ENCODE measurements around the gene CST9L.
"Not testable (repeated sequence)": the region's sequence is repeated elsewhere in the genome, so short reads cannot be mapped to it uniquely, and the experiment has no call there.

The CST9L gene

GRCh38 chr20:23585808-23586734 lies 17.8 kb upstream of the CST9L start:
- no peak for DNase-seq

DNA sequence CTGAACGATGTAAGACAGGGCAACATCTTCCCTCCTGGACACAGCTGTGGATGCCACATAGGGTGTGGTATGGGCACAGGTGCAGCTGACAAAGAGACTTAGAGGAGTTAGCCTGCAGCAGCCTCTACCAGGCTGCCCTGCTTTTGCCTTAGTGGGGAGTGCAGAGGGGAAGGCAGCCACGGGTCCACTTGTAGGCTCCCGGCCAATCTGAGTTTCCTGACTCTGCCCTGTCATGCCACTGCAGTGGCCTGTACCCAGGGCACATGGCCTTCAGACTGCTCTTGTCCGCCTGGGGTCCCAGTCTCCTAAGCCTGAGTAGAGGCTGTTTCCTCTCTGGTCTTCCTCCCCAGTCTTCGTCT lies 17.1 kb upstream of the CST9L start:
- DNase-seq: no peak

- DNase-seq: no peak
Measured at GRCh38 chr20:23584434-23585199, 16.3 kb upstream of the CST9L start.

- DNase-seq: no peak
Measured at GRCh38 chr20:23583526-23583925, 15.2 kb upstream of the CST9L start.

DNA sequence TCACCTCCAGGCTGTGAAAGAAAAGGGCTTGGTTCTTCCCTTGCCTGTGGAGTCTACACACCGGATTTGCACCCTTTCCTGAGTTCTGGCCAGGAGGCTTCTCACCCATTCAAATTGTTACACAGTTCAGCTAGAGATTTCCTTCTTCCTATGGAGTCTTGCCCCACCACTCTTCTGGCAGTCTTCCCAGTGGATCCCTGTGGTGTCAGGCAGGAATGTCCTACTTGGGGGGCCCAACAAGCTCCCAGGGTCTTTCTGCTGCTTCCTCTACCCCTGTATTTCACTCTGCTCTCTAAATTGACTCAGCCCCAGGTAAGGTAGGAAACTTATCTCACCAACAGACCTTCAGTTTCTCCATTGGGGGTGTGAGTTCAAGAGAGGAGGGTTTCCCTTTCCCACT lies 14.0 kb upstream of the CST9L start:
- DNase-seq: no peak

- DNase-seq: not testable (repeated sequence)
Measured at GRCh38 chr20:23581833-23582232, 13.5 kb upstream of the CST9L start.

DNA sequence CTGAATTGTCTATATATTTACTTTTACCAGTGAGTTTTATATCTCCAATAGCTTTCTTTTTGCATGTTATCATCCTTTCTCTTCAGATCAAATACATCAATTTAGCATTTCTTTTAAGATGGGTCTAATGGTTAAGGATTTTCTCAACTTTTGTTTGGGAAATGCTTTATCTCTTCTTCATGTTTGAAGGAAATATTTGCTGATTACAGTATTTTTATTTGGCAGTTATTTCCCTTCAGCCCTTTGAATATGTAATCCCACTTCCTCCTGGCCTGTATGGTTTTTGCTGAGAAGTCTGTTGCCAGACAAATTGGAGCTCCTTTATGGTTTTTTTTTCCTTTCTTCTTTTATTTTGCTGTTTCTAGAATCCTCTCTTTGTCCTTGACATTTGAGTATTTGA lies 6.7 kb upstream of the CST9L start:
- no peak for DNase-seq

DNA sequence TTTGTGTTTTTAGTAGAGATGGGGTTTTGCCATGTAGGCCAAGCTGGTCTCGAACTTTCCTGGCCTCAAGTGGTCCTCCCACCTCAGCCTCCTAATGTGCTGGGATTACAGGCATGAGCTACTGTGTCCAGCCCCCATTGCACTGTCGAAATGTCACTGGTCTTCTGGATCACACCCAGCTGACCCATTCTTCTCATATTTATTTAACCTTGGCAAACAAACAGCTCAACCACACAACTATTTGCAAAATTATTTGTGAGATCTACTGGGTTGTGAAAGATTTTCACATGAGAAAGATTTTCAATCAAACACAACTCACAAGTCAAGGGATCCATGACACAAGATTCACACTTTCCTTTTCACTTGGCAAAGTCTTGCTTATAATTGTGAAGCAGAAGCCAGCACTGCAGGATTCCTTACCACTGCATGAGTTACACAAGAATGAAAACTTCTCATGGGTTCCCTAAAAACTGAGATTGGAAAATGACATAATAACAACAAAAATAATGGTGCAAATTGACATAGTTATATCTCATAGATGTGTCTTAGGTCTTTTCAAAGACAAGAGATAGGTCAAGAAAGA lies 2.0 kb upstream of the CST9L start:
- no peak for DNase-seq

DNA sequence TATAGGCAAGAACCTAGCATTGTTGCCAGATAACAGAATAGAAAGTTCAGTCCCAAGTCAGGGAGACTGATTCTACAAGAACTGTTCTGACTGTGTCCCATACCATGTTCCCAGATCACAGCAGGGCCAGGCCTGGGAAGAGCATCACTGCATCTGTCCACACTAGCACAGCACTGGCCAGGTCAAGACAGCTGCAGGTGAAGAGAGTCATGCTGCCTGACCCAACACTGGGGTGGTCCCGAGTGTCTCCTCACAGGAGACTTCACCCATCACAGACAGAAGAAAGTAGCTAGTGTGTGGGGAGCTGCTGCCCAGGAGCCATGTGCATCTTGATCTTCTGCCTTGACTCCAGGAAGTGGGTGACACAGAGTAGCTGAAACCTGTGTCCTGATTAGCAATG lies 1.3 kb upstream of the CST9L start:
- no peak for DNase-seq

- DNase-seq: no peak
Measured at GRCh38 chr20:23568971-23569330, 667 bp upstream of the CST9L start.

DNA sequence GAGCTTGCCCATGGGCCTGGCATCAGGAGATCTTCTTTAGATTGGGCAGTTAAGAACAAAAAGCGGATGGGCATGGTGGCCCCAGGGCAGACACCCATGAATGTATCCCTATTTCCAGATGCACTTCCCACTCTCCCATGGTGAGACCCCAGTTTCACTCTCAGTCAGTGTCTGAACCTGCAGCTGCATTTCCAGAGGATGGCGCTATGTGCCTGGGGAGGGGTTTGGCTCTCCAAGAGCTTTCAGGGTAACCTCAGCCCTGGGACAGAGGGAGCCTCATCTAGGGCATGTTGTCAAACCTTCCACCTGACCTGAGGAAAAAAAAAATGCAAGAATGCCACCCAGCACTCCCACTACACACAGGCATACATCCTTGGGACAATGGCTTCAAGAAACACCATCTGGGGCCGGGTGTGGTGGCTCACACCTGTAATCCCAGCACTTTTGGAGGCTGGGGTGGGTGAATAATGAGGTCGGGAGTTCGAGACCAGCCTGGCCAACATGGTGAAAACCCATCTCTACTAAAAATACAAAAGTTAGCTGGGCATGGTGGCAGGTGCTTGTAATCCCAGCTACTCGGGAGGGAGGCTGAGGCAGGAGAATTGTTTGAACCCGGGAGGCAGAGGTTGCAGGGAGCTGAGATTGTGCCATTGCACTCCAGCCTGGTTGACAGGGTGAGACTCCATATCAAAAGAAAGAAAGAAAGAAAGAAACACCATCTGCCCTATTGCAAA lies 1.9 kb downstream of the CST9L start:
- no peak for DNase-seq

DNA sequence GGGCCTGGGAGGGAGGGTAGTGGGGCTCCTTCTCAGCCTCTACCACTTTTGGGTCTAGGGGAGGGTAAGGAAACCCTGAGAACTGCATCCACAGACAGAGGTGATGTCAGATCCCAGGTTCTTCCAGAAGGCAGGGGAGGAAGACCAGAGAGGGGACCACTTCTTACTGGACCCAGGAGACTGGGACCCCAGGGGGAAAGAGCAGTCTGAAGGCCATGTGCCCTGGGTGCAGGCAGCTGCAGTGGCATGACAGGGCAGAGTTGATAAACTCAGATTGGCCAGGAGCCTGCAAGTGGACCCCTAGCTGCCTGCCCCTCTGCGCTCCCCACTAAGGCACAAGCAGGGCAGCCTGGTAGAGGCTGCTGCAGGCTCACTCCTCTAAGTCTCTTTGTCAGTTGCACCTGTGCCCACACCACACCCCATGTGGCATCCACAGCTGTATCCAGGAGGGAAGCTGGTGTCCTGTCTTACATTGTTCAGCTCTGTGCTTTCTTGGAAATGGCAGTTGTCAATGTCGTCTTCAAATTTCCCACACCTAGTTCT lies 2.7 kb downstream of the CST9L start:
- DNase-seq: no peak

- DNase-seq: no peak
Measured at GRCh38 chr20:23564927-23565326, 3.4 kb downstream of the CST9L start.

DNA sequence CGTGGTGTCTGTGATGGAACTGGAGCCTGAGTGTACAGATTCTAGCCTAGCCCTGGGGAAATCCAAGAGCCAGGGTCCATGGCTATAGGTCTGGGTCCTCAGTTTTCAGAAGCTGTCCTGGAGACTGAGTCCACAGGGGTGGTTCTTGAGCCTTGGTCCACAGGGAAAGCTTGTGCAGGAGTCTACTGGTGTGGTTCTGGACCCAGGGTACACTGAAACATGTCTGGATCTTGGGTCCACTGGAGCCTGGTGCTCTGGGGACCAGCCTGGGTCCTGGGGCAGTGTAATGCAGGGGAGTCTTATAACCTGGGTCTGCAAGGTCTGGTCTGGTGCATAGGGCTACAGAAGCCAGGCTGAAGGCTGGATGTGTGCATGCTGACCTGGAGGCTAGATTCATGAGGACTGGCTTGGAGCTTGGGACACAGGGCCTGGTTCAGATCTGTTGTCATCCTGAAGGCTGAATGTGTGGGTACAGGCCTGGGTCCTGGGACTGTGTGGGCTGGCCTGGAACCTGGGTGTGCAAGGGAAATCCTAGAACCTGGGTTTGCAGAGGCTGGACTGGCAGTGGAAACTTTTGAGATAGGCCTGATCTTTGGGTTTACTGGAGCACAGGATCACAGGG lies 5.5 kb downstream of the CST9L start:
- DNase-seq: no peak

- no peak for DNase-seq
Measured at GRCh38 chr20:23554401-23554800, 13.9 kb downstream of the CST9L start.

DNA sequence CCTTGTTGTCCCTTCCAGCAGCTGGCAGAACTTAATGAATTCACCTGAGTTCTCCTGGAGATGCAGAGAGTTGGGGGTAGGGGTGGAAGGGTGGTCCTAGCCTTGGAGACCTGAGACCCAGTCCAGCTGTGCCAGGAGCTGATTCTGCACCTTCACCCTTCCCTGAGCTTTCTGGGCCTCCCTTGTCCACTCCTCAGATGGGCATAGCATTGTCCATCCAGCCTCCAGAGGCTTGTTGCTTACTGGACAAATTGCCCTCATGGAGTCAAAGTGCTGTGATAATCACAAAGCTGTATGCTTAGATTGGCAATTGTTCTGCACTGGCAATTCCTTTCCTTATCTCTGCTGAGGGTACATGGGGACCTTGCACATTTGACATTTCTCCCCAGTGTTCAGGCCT lies 16.5 kb downstream of the CST9L start:
- no peak for DNase-seq

- DNase-seq: no peak
Measured at GRCh38 chr20:23551383-23551782, 16.9 kb downstream of the CST9L start.

DNA sequence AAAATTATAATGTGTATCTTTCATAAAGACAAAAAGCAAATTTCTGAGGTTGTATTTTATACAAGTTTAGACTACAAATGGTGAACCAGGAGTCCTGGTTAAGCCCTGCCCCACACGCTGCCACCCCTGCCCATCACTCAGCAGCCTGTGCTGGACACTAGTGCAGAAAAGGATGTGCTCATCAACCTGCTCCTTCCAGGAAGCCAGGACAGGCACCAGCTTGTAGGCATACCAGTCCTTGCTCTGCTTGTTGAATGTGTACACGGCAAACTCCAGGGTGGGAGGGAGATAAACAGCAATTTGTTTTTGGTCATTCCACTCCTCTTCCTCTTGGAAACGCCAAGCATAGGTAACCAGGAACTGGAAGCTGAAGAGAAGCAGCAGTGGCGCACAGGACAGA lies 18.1 kb downstream of the CST9L start:
- no peak for DNase-seq

DNA sequence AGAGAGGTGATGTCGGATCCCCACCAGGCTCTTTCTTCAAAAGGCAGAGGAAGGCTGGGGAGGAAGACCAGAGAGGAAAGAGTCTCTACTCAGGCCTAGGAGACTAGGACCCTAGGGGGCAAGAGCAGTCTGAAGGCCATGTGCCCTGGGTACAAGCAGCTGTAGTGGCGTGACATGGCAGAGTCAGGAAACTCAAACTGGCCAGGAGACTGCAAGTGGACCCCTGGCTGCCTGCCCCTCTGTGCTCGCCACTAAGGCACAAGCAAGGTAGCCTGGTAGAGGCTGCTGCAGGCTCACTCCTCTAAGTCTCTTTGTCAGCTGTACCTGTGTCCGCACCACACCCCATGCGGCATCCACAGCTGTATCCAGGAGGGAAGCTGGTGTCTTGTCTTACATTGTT lies 19.9 kb downstream of the CST9L start:
- no peak for DNase-seq

DNA sequence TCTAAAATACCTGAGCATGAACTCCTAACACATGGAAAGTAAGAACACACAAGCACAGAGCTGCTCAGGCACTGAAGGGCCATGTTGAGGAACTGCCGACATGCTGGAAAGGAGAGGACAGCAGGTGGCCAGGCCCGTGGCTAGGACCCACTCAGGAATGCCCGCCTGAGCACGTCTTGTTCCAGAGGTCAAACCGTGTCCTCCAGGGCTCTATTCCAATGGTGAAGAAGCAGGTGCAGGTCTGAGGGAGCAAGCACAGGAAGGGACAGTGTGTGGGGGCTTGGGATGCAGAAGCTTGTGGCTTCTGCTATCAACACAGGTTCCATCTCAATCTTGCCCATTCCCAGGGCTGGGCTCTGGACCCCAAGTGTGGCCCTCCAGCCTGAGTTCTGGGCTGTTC lies 20.7 kb downstream of the CST9L start:
- no peak for DNase-seq

GRCh38 chr20:23546435-23547144 lies 21.7 kb downstream of the CST9L start:
- DNase-seq: no peak

DNA sequence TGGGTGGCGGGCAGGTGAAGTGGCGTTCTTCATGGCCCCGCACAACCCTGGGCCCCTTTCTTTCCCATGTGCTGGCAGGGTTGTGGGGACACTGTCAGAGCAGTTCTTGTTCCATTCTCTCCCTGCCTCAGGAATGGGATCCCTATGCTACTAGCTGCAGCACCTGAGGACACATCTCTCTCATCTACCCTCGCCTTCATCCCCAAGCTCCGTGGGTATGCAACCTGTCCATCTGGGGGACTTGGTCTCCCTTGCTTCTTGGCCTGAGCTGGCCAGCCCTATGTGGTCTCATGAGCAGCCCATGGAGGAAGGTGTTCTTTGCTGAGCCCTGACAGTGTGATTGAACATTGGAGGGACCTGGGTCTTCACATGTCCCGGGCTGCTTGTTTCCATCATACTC lies 24.2 kb downstream of the CST9L start:
- DNase-seq: no peak

Measured in CD4-positive, alpha-beta T cell treated with Interleukin-17A for 4 hours (primary cell).